ENCODE measurements around the gene TMEM130.

DNA sequence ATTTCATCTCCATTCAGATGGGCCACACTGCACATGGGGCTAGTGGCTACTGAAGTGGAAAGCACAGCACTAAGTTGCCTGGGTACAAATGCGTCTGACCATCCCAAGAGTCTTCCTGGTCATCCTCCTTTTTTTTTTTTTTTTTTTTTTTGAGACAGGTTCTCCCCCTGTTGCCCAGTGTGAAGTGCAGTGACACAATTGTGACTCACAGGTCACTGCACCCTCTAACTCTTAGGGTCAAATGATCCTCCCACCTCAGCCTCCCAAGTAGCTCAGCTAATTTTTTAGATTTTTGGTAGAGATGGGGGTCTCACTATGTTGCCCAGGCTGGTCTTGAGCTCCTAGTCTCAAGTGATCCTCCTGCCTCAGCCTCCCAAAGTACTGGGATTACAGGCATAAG lies 5.1 kb upstream of the TMEM130 start:
- TF ChIP-seq POLR2A (IDR thresholded peaks at IDR 0.05; ENCODE audit: low read length) (no peak), TP53 (CRISPR knock-in tag; IDR thresholded peaks at IDR 0.05) (no peak), PHF8 (IDR thresholded peaks at IDR 0.05; ENCODE audit: borderline replicate concordance, low read depth) (no peak), MAZ (IDR thresholded peaks at IDR 0.05; ENCODE audit: borderline replicate concordance, low read depth, low read length) (no peak), RNF2 (IDR thresholded peaks at IDR 0.05; ENCODE audit: borderline replicate concordance, low read depth) (no peak), HDAC2 (IDR thresholded peaks at IDR 0.05) (no peak), FOXS1 (CRISPR knock-in tag; IDR thresholded peaks at IDR 0.05) (no peak), HOXA7 (CRISPR knock-in tag; IDR thresholded peaks at IDR 0.05) (no peak)
- TF ChIP-seq, protein P1, sequence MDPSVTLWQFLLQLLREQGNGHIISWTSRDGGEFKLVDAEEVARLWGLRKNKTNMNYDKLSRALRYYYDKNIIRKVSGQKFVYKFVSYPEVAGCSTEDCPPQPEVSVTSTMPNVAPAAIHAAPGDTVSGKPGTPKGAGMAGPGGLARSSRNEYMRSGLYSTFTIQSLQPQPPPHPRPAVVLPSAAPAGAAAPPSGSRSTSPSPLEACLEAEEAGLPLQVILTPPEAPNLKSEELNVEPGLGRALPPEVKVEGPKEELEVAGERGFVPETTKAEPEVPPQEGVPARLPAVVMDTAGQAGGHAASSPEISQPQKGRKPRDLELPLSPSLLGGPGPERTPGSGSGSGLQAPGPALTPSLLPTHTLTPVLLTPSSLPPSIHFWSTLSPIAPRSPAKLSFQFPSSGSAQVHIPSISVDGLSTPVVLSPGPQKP (IDR thresholded peaks at IDR 0.05; ENCODE audit: low read depth, low read length): no peak
- TF ChIP-seq, protein P2, sequence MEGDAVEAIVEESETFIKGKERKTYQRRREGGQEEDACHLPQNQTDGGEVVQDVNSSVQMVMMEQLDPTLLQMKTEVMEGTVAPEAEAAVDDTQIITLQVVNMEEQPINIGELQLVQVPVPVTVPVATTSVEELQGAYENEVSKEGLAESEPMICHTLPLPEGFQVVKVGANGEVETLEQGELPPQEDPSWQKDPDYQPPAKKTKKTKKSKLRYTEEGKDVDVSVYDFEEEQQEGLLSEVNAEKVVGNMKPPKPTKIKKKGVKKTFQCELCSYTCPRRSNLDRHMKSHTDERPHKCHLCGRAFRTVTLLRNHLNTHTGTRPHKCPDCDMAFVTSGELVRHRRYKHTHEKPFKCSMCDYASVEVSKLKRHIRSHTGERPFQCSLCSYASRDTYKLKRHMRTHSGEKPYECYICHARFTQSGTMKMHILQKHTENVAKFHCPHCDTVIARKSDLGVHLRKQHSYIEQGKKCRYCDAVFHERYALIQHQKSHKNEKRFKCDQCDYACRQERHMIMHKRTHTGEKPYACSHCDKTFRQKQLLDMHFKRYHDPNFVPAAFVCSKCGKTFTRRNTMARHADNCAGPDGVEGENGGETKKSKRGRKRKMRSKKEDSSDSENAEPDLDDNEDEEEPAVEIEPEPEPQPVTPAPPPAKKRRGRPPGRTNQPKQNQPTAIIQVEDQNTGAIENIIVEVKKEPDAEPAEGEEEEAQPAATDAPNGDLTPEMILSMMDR (IDR thresholded peaks at IDR 0.05): no peak

Measured in A549 (cell line).